ENCODE data around the gene SLC7A1.
A peak's percentile ranks its signal among the peaks of the same experiment; 100 is the strongest.

SLC7A1 gene

DNA sequence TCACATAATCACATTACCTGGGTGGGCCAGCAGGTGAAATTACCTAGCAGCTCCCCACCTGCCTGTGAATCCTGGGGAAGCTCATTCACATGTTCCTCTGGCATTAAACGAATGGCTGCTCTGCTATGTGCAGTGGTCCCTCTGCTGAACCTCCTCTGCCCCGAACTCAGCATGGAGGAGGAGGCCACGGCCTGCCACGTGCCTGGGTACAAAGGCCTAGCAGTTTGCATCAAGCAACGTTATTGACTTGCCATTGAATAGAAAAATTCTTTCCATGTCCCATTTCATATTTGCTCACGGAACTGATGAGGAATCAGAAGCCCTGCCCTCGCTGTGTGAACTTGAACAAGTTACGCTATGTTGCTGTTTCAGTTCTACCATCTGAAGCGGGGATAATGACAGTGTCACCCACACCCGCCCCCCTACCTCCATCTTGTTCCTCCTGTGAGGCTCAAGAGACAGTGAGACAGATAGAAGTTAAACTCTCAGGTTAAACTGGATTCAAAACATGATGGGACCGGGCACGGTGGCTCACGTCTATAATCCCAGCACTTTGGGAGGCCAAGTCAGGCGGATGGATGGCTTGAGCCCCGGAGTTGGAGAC, 25.3 kb downstream of the SLC7A1 start:
- peaks cover 9% of the 10 kb centered on the region for H3K79me2 ChIP-seq (ENCODE audit: control insufficient read depth, insufficient read depth, low read length, poor library complexity)
- no peak overlapping the region for H3K27ac ChIP-seq (ENCODE audit: low read depth, low read length)
- H3K79me1 ChIP-seq (ENCODE audit: low read length) = no peaks in the 10 kb centered on the region
- H3K27me3 ChIP-seq (ENCODE audit: insufficient read depth, low read length) = no peaks in the 10 kb centered on the region
- no peaks in the 10 kb centered on the region for H3K9me3 ChIP-seq (ENCODE audit: insufficient read depth, low read depth, low read length)
- DNase-seq = no peak
- H3K4me1 ChIP-seq (ENCODE audit: control insufficient read depth in 1 of 2, insufficient read depth in 2 of 2, low read length in 2 of 2) = peaks cover 9 to 14% of the 10 kb centered on the region in 2 experiments
- no peak overlapping the region for H2AK5ac ChIP-seq (ENCODE audit: low read length)
- no peak overlapping the region for H2BK5ac ChIP-seq (ENCODE audit: low read depth, low read length, poor library complexity)
- no peak overlapping the region for H3K4me3 ChIP-seq (ENCODE audit: low read depth, low read length)
- H2AFZ ChIP-seq (ENCODE audit: insufficient read depth, low read length, poor library complexity) = no peak overlapping the region
- no peak overlapping the region for H3K14ac ChIP-seq (ENCODE audit: low read length)
- no peak overlapping the region for H3K4me2 ChIP-seq (ENCODE audit: low read length)
- no peak overlapping the region for H3K18ac ChIP-seq (ENCODE audit: low read length)
- peak overlapping the region; percentile 58 for H3K4ac ChIP-seq (ENCODE audit: low read depth, low read length)
- H3K23ac ChIP-seq (ENCODE audit: low read length) = no peak overlapping the region
- no peak overlapping the region for H2BK12ac ChIP-seq (ENCODE audit: low read length)
- no peak overlapping the region for H4K91ac ChIP-seq (ENCODE audit: low read depth, low read length)
- no peak overlapping the region for H4K8ac ChIP-seq (ENCODE audit: low read depth, low read length)
- peaks cover 2 to 4% of the 10 kb centered on the region in 2 experiments for H3K36me3 ChIP-seq (ENCODE audit: control insufficient read depth in 1 of 2, insufficient read depth in 2 of 2, low read length in 2 of 2)
- no peak overlapping the region for H2BK120ac ChIP-seq (ENCODE audit: insufficient read depth, low read length, poor library complexity)
- H4K12ac ChIP-seq (ENCODE audit: low read depth, low read length) = no peak overlapping the region
- WGBS (ENCODE audit: extremely low coverage, insufficient coverage, insufficient read length) = no CpG with 5 or more reads among the region's 15 CpGs
- H3K9ac ChIP-seq (ENCODE audit: low read length) = no peak overlapping the region

DNA sequence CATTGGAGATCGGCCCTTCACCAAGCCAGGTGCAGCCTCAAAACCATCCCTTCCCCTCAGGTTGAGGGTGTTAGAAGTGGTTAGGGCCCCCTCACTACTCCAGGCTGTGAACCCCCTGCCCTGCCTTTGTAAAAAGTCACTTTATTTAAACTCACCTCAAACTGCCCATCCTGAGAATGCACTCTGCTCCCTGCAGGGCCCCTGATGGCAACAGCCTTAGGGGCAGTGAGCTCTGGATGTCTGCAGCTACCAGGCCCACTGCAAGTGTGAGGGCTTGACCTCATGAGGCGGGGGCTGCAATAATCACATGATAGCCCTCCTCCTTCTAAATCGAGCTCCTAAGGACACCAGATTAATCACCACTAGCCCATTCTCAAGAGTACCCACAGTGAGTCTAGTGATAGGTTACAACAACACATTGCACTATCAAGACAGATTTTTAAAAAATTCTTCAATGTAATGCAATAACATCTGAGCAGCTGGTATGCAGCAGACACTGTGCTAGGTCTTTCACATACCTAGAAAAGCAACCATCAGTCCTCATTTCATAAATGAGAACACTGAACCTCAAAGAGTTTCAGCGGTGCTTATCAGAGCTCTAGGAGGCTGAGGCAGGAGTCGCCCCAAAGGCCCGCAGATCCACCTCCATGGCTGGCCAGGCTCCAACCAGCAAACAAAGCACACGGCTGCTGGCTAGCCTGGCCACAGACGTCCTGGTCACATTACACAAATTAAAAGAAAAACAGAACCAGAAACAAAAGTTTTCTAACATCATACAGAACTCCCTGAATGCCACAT, 26.0 kb downstream of the SLC7A1 start:
- H3K14ac ChIP-seq (ENCODE audit: low read length) = peak overlapping the region; percentile 43

DNA sequence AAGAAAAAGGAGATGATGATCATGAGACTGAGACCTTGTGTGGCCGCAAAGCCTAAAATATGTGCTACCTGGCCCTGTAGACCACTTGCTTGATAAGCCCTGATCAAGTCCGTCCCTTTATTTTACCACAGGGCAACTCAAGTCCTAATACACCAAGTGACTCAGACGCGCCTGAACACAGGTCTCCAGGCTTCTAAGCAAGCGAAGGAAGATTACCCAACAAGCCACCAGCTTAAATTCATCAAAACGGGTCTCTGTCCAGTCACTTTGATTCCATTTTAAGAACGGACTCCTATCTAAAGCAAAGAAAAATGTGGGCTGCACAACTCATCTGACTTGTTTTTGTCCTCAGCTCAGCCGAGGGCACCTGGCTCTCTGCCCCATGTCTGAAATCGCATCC, 26.8 kb downstream of the SLC7A1 start:
- Histone ChIP-seq H2AK5ac (ENCODE audit: low read length) (no peak overlapping the region), H3K36me3 (ENCODE audit: control insufficient read depth in 1 of 2, insufficient read depth in 2 of 2, low read length in 2 of 2) (peaks cover 2 to 4% of the 10 kb centered on the region in 2 experiments), H3K14ac (ENCODE audit: low read length) (peak overlapping the region; percentile 43), H3K18ac (ENCODE audit: low read length) (no peak overlapping the region), H3K4me2 (ENCODE audit: low read length) (no peak overlapping the region), H2BK12ac (ENCODE audit: low read length) (no peak overlapping the region), H2BK5ac (ENCODE audit: low read depth, low read length, poor library complexity) (no peak overlapping the region), H2BK120ac (ENCODE audit: insufficient read depth, low read length, poor library complexity) (no peak overlapping the region), H2AFZ (ENCODE audit: insufficient read depth, low read length, poor library complexity) (no peak overlapping the region), H3K4me1 (ENCODE audit: control insufficient read depth in 1 of 2, insufficient read depth in 2 of 2, low read length in 2 of 2) (peaks cover 9 to 15% of the 10 kb centered on the region in 2 experiments), H3K27ac (ENCODE audit: low read depth, low read length) (no peak overlapping the region), H3K9ac (ENCODE audit: low read length) (no peak overlapping the region), H4K8ac (ENCODE audit: low read depth, low read length) (no peak overlapping the region), H3K23ac (ENCODE audit: low read length) (no peak overlapping the region), H4K91ac (ENCODE audit: low read depth, low read length) (peak overlapping the region; percentile 16), H3K4me3 (ENCODE audit: low read depth, low read length) (no peak overlapping the region), H3K9me3 (ENCODE audit: insufficient read depth, low read depth, low read length) (no peaks in the 10 kb centered on the region), H4K12ac (ENCODE audit: low read depth, low read length) (no peak overlapping the region), H3K79me2 (ENCODE audit: control insufficient read depth, insufficient read depth, low read length, poor library complexity) (peaks cover 11% of the 10 kb centered on the region), H3K79me1 (ENCODE audit: low read length) (no peaks in the 10 kb centered on the region), H3K27me3 (ENCODE audit: insufficient read depth, low read length) (no peaks in the 10 kb centered on the region), H3K4ac (ENCODE audit: low read depth, low read length) (peak overlapping the region; percentile 16)
- DNase-seq = peak; percentile 74 to 88
- no CpG with 5 or more reads among the region's 9 CpGs for WGBS (ENCODE audit: extremely low coverage, insufficient coverage, insufficient read length)

More for the DNA sequence above, 26.0 kb downstream of the SLC7A1 start:
- Histone ChIP-seq H2BK120ac (ENCODE audit: insufficient read depth, low read length, poor library complexity) (no peak overlapping the region), H4K8ac (ENCODE audit: low read depth, low read length) (no peak overlapping the region), H3K9ac (ENCODE audit: low read length) (no peak overlapping the region), H2BK5ac (ENCODE audit: low read depth, low read length, poor library complexity) (no peak overlapping the region), H3K4me3 (ENCODE audit: low read depth, low read length) (no peak overlapping the region), H2AK5ac (ENCODE audit: low read length) (no peak overlapping the region), H3K79me1 (ENCODE audit: low read length) (no peaks in the 10 kb centered on the region), H3K4me2 (ENCODE audit: low read length) (no peak overlapping the region), H3K9me3 (ENCODE audit: insufficient read depth, low read depth, low read length) (no peaks in the 10 kb centered on the region), H3K79me2 (ENCODE audit: control insufficient read depth, insufficient read depth, low read length, poor library complexity) (peaks cover 9% of the 10 kb centered on the region), H3K4ac (ENCODE audit: low read depth, low read length) (peak overlapping the region; percentile 58), H2BK12ac (ENCODE audit: low read length) (no peak overlapping the region), H3K27me3 (ENCODE audit: insufficient read depth, low read length) (no peaks in the 10 kb centered on the region), H4K91ac (ENCODE audit: low read depth, low read length) (peak overlapping the region; percentile 16), H3K23ac (ENCODE audit: low read length) (no peak overlapping the region), H3K4me1 (ENCODE audit: control insufficient read depth in 1 of 2, insufficient read depth in 2 of 2, low read length in 2 of 2) (peaks cover 9 to 14% of the 10 kb centered on the region in 2 experiments), H2AFZ (ENCODE audit: insufficient read depth, low read length, poor library complexity) (no peak overlapping the region), H4K12ac (ENCODE audit: low read depth, low read length) (no peak overlapping the region), H3K18ac (ENCODE audit: low read length) (no peak overlapping the region), H3K27ac (ENCODE audit: low read depth, low read length) (no peak overlapping the region), H3K36me3 (ENCODE audit: control insufficient read depth in 1 of 2, insufficient read depth in 2 of 2, low read length in 2 of 2) (peaks cover 2 to 4% of the 10 kb centered on the region in 2 experiments)
- WGBS (ENCODE audit: extremely low coverage, insufficient coverage, insufficient read length) = no CpG with 5 or more reads among the region's 8 CpGs
- peak in 1 of 2 donors; percentile 36 for DNase-seq

DNA sequence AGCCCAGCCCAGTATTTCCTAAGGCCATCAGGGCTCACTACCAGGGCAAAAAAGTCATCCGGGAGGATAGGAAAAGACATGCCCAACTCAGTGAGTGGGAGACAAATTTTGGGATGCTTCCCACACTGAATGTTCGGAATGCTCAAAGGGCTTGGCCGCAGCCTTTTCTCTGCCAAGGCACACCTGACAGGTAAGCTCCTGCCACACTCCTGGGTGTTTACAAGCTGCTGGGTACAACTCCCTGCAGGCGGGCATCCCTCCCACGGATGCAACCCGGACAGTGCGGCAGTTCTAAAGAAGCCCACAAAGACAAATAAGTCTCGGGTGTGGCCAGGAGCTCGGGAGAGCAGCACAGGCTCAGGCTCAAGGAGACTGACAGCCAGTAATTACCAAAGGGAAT, 28.1 kb downstream of the SLC7A1 start:
- Histone ChIP-seq H3K27me3 (ENCODE audit: insufficient read depth, low read length) (no peaks in the 10 kb centered on the region), H2AK5ac (ENCODE audit: low read length) (no peak overlapping the region), H3K36me3 (ENCODE audit: control insufficient read depth in 1 of 2, insufficient read depth in 2 of 2, low read length in 2 of 2) (peaks cover 2 to 4% of the 10 kb centered on the region in 2 experiments), H2BK12ac (ENCODE audit: low read length) (no peak overlapping the region), H3K23ac (ENCODE audit: low read length) (no peak overlapping the region), H3K27ac (ENCODE audit: low read depth, low read length) (no peak overlapping the region), H3K9ac (ENCODE audit: low read length) (no peak overlapping the region), H4K8ac (ENCODE audit: low read depth, low read length) (no peak overlapping the region), H2BK5ac (ENCODE audit: low read depth, low read length, poor library complexity) (no peak overlapping the region), H4K12ac (ENCODE audit: low read depth, low read length) (no peak overlapping the region), H3K9me3 (ENCODE audit: insufficient read depth, low read depth, low read length) (no peaks in the 10 kb centered on the region), H3K14ac (ENCODE audit: low read length) (no peak overlapping the region), H3K4me1 (ENCODE audit: control insufficient read depth in 1 of 2, insufficient read depth in 2 of 2, low read length in 2 of 2) (peaks cover 5 to 15% of the 10 kb centered on the region in 2 experiments), H3K4me3 (ENCODE audit: low read depth, low read length) (no peak overlapping the region), H3K18ac (ENCODE audit: low read length) (no peak overlapping the region), H3K4me2 (ENCODE audit: low read length) (no peak overlapping the region), H2AFZ (ENCODE audit: insufficient read depth, low read length, poor library complexity) (no peak overlapping the region), H2BK120ac (ENCODE audit: insufficient read depth, low read length, poor library complexity) (no peak overlapping the region), H4K91ac (ENCODE audit: low read depth, low read length) (no peak overlapping the region), H3K4ac (ENCODE audit: low read depth, low read length) (no peak overlapping the region), H3K79me2 (ENCODE audit: control insufficient read depth, insufficient read depth, low read length, poor library complexity) (peaks cover 11% of the 10 kb centered on the region), H3K79me1 (ENCODE audit: low read length) (no peaks in the 10 kb centered on the region)
- WGBS (ENCODE audit: extremely low coverage, insufficient coverage, insufficient read length) = no CpG with 5 or more reads among the region's 9 CpGs
- DNase-seq = no peak

All from trophoblast cell (in vitro differentiated cells and primary cell).